ENCODE data around the gene ELK3. TPM values are rescaled to one million over a fixed set of nuclear protein-coding genes. Genes with fewer than 3 reads are reported as not detected.

The ELK3 gene
- total RNA-seq, 1 experiment from 2014 or later: 52.5 TPM

DNA sequence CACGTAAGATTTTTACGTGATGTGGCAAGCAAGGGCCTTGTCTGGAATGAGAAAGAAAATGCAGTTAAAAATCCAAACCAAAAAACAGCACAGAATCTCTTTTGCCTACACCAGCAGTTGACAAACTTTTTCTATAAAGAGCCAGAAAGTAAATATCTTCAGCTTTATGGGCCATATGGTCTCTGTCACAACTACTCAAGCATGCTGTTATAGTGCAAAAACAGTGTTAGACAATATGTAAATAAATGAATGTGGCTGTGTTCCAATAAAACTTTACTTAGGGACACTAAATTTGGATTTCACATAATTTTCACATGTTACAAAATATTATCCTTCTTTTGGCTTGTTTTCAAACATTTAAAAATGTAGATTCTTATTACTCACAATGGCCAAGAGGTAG, 6.2 kb upstream of the ELK3 start:
- no peak for DNase-seq (ENCODE audit: low read depth)

DNA sequence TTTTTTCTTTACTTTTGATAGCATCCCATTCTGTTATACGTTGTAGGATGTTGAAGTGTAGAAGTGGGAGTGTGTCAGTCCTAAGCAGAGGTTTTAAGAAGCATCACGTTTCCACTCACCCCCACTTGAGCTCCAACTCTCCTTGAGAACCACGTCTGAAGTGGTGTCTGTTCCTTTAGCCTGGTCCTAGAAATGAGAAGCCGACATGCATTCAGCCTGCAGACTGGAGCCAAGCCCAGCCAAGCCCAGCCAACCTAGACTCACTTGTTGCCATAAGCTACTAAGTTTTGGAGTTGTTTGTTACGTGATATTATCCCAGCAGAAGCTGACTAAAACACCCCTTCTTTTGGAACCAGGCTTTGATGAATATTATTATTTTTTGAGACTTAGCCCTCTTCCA, 4.4 kb upstream of the ELK3 start:
- DNase-seq (ENCODE audit: low read depth): no peak

GRCh38 chr12:96190413-96191108, 3.6 kb upstream of the ELK3 start:
- DNase-seq (ENCODE audit: low read depth): no peak

- no peak for DNase-seq (ENCODE audit: low read depth)
These were observed 1.1 kb upstream of the ELK3 start for GRCh38 chr12:96192926-96193573.

DNA sequence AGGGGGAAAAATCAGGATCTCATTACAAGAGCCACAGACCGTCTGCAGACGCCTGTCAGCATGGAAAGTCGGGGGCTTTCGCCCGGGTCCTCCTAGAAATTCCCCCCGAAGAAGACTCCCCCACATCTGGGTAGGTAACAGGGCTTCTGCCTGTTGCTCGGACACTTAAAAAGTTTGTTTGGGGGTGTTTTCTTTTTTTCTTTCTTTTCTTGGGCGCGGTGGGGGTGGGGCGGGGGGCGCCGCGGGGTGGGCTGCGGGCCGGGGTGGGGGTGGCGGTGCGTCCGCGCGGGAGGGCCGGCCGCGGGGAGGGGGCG, 358 bp downstream of the ELK3 start:
- DNase-seq (ENCODE audit: low read depth): no peak

DNA sequence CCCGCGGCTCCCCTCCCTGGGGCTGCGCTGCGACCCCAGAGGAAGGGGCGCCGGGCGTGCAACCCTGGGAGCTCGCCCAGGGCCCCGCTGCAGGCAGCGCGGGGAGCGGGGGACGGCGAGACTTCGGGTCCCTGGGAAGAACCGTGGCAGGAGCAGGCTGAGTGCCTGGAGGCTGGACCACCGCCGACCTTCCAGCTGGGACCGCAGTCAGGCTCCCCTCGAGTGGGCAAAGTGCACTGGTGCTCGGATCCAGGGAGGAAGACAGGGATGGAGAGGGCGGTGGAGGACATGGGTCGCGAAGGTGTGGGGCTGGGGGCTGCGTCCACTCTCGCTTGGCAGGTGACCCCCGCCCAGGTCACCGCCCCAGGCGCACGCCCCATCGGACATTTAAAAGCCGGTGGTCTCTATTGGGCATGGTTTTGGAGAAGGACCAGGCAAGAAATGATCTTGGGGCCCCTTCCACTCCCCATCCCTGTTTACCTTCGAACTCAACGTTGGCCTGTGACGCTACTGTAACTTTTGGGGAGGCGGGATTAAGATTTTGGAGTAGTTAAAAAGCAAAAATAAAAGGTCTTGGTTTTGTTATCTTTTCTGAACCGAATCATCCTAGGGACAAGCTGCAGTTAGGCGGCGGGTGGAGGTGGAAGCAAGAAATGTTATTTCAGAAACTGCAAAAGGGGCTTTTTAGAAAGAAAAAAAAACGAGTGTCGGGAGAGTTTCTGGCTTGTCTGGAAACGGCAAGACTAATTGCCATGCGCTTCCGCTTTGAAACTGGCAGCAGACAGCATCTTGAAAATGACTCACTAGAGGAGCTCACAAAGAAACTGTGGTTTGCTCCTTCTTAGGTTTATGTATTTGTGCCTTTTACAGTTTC, 1.0 kb downstream of the ELK3 start:
- DNase-seq (ENCODE audit: low read depth): peak; percentile 83

DNA sequence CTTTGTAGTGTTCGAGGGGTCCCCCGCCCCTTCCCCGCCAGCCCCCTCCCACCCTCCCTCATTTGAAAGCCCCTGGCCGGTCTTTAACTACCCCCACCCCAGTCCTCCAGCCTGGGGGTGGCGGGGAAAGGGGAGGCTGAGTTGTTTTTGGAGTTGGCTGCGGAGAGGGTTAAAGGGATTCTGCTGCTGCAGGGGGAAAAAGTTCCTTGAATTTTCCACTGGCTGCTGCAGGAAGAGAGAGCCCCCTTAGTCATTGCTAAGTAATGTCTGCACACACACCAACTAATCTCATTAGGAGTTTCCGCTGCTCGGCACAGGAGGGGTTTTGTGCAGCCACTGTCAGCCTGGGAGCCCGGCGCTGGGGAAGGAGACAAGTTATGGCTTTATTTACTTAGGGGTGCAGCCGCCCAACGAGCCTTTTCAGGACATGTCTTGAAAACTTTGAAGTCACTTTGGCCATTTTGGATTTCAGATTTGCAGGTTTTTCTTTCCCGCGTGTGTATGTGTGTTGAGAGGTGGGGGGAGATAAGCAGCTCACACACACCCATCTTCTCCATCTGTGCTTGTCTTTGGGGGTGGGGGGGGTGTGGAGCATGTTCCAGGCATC, 1.8 kb downstream of the ELK3 start:
- peak; percentile 88 for DNase-seq (ENCODE audit: low read depth)

GRCh38 chr12:96196781-96197180, 2.6 kb downstream of the ELK3 start:
- DNase-seq (ENCODE audit: low read depth): peak; percentile 48

- peak; percentile 97 for DNase-seq (ENCODE audit: low read depth)
These were observed 3.5 kb downstream of the ELK3 start for GRCh38 chr12:96197503-96198272.

DNA sequence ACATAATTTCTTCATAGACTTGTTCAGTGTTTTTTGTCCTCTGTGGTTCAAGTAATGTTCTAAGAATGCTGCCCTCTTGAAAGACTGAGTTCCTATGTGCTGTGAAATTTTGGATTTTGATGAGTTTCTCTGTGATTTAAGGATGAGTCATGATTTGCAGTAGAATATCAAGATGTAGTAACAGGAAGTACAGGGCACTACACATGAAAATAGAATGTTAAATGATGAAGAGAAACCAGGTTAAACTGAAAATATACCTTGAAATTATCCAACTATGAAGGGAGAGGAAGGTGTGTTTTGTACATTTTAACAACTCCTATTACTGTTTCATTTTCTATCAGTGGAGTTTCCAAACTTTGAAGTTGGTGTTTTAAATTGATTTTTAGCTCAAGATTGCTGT, 4.8 kb downstream of the ELK3 start:
- peak; percentile 96 for DNase-seq (ENCODE audit: low read depth)

GRCh38 chr12:96199464-96199863, 5.3 kb downstream of the ELK3 start:
- DNase-seq (ENCODE audit: low read depth): no peak

DNA sequence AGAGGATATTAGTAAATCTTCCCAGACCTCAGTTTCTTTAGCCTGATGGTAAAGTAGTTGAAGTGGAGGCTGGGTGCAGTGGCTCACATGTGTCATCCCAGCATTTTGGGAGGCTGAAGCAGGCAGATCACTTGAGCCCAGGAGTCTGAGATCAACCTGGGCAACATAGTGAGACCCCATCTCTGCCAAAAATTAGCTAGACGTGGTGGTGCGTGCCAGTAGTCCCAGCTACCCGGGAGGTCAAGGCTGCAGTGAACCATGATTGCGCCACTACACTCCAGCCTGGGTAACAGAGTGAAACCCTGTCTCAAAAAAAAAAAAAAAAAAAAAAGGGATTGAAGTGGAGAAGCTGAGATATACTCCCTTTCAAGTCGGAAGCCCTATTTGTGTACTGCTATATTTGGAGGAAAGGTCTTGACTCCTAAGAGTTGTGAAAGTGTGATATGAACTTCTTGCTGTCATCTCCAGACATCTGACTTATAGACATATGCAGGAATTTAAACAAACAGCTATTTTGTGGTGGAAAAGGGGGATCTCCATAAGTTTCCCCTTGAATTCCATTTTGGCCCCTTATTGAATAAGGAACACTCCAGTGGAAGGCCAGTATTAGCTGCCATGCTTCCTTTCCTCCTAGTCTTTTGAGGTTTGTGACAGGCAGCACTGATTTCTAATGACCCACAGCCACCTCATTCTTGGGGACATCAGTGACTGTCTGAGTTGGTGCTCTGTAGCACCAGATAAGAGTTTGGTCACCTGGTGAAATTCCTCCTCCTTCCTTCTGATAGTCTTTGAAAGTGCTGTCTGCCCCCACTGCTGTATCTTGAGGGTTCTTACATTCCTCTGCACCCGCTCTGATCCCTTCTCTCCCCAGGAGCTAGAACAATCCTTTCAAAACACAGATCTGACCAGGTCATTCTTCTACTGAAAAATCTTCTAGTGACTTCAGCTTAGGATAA, 7.4 kb downstream of the ELK3 start:
- DNase-seq (ENCODE audit: low read depth): no peak

DNA sequence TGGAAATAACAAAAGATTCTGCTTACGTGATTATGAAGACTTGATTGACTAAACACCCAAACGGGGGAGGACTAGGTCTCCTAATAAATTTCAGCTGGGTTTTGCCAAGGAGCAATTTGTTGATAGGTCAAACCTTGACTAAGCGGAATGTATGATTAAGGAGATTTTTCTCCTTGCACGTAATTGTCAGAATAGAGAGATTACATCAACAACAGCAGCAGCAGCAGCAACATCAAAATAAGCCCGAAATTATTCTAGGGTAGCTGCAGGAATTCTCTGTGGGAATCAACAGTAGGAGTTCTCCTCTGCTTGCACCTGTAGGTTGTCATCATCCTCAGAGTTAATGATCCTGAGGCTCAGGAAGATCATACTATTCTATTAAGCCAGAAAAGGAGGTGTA, 10.2 kb downstream of the ELK3 start:
- DNase-seq (ENCODE audit: low read depth): no peak

GRCh38 chr12:96205908-96206307, 11.7 kb downstream of the ELK3 start:
- DNase-seq (ENCODE audit: low read depth): no peak

DNA sequence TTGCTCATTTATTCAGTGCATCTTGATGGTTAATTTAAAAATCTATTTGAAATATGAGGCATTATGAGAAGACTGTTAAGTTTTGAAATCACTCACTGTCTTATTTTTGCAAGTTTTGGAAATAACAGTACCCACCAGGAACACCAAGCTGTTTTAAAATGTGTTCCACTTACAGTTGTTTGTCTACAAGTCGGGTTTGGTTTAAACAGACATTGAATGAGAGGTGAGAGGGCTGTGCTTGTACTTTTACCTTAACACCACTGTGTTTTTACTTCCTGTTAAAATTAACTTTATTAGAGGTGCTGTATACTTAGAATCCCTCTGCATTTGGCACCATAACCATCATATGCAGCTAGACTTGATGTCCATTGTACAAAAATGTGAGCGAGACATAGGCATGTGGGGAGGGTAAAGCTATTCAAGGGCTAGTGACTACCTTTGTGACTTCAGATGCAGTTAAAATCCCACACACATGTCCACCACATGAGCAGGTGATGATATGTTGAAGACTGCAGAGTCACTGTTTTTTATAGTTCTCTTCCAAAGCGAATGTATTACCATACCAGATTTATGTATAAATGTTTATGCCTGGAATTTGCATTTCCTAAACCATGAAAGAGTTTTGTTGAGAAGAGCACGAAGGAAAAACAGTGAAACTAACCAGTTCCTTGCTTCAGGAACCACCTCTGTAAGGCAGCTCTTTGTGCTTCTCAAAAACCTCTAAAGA, 12.9 kb downstream of the ELK3 start:
- no peak for DNase-seq (ENCODE audit: low read depth)

DNA sequence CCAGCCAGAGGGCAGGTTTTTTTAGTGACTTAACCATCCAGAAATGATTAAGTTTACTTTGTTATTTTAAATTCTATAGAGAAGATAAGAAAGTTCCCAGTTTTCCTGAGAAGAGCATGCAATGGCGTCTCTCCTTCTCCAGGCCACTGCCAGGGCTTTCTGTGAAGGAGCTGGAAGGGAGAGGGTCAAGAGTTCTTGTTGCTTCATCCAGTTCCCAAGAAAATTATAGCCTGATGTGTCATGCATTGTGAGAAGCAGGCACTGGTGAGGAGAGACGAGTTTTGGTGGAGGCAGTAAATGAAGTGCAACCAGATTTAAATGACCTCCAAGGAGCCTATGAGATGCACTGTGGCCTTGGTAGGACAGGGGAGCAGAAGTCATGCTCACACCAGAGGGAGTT, 14.2 kb downstream of the ELK3 start:
- DNase-seq (ENCODE audit: low read depth): peak; percentile 46

DNA sequence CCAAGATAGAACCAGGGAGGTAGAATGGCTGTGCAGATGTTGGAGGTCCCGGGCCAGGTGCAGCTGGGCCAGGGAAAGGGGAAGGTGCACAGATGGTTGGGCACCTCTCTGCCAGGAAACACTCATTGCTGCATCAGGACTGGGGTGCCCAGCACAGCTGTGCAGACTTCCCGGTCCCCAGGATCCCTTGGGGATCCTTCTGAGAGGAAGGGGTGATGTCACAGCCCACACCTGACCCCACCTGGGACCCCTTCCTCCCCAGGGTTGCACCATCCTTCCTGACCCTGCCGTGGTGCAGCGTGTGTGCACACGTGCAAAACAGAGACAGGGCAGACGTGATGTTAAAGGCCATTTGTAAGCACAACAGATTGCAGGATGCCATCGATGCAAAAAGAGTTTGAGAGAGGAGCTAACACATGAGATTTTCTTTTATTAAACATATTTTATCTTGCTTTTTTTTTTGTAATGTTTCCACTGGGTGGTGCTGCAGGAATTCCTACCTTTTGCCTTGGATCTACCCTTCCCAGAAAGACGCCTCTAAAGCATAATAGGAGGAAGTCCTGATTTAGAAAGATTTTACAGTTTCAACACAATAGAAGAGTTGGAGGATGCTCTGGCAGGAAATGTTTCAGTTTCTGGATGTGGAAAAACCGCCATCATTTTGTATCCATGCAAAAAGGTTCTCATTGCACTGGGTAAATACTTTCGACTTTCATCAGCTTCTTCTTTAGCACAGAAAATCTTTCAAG, 14.8 kb downstream of the ELK3 start:
- no peak for DNase-seq (ENCODE audit: low read depth)

- DNase-seq (ENCODE audit: low read depth): no peak
These were observed 16.3 kb downstream of the ELK3 start for GRCh38 chr12:96210376-96211055.

Measured in HT1080 (cell line).